ENCODE results near the gene PALD1.

- TF ChIP-seq CTCF (conservative IDR thresholded peaks at IDR 0.05 in 1 of 2, IDR thresholded peaks at IDR 0.05 in 1 of 2; ENCODE audit: low read depth in 1 of 2, low read length in 2 of 2) (no peak), EZH2 (IDR thresholded peaks at IDR 0.05; ENCODE audit: low read length, missing control alignments) (no peak)
These were observed 44.5 kb downstream of the PALD1 start for GRCh38 chr10:70523057-70523456.

All from fibroblast of lung (primary cell).